Stimulated activated CD4-positive, alpha-beta T cell treated with anti-CD3 and anti-CD28 coated beads, Interleukin-1b, Interleukin-23, amount 100 ng/mL, for 24 hours (primary cell): ENCODE results near the gene KRTAP10-10.
"Not testable (repeated sequence)": the region's sequence is repeated elsewhere in the genome, so short reads cannot be mapped to it uniquely, and the experiment has no call there.

Experiments used
- DNase-seq, 4 experiments: peaks; one replicate each; pipeline ENCODE4 v3.0.0-alpha.2; 2020; ENCODE audit warnings: low read depth in 4 of 4, low spot score in 1 of 4

KRTAP10-10 gene

DNA sequence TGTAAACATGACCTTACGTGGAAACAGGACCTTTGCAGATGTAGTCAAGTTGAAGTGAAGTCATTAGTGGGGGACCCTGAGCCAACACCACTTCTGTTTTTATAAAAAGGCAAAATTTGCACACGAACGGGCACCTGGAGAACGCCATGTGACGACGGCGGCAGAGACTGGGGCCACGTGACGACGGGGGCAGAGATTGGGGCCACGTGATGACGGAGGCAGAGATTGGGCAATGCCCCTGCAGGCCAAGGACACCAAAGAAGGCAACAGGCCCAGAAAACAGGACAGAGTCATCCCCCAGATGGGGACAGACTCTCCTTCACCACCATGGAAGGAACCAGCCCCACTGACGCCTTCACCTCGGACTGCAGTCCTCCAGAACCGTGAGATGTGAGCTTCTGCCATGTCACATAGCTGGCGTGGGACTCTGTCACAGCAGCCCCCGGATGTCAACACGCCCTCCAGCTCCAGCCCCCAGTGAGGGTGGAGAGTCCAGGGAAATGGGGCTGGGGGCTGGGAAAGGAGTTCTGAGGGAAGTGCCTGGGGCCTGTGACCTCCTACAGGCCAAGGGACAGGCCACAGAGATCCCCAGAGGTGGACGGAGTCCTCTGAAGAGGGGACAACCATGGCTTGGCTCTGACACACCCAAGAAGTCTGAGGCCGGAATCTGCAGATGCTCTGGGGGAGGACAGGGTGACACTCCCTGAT, 13.3 kb downstream of the KRTAP10-10 start:
- DNase-seq = no peak

DNA sequence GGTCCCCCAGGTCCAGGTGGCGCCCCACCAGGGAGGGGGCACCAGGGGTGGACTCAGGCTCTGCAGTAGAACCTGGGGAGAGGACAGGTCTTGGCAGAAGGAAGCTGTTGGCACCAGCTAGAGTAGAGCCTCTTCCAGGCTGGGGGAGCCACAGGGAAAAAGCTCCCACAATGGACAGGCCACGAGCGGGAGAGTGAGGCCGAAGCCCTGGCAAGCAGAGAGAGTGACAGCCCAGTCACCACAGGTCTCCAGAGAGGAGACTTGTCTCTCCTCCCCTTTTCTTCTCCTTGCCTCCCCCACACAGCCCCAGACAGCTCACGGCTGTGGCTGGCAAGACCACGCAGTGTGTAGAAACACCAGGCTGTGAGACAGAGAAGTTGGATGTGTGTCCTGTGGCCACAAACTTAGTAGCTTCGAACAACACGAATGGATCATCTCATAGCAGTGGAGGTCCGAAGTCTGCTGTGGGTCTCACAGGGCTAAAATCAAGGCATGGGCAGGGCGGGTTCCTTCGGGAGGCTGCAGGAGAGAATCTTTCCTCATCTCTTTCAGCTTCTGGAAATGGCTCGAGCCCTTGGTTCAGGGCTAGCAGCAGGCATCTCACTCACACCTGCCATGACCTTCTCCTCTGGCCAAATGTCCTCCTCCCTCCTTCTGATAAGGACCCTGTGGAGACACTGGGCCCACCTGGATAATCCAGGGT, 14.0 kb downstream of the KRTAP10-10 start:
- no peak for DNase-seq

DNA sequence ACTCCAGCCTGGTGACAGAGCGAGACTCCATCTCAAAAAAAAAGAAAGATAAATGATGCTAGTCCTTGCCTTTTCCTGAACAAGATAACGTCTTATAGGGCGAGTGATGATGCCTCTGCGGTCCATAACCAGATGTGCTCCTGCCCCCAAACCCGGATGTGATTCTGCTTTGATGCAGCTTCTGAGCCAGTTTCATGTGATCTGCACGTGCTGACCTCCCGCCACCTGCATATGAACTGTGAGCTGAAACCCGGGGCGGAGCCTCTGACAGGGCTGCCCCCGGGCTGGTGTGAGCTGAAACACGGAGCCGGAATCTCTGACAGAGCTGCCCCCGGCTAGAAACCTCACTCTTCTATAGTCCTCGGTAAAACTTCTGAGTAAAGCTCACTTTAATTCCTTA, 16.0 kb downstream of the KRTAP10-10 start:
- no peak for DNase-seq

- DNase-seq = no peak
Measured at GRCh38 chr21:44653656-44654575, 16.8 kb downstream of the KRTAP10-10 start.

- DNase-seq = no peak
Measured at GRCh38 chr21:44654576-44655175, 17.5 kb downstream of the KRTAP10-10 start, which contains the start of gene KRTAP12-4. Gene KRTAP12-4, minus strand, starts transcription at chr21:44654659. Its CDS starts 45 bp downstream, at chr21:44654614.

GRCh38 chr21:44656868-44657267, 19.7 kb downstream of the KRTAP10-10 start:
- no peak for DNase-seq

DNA sequence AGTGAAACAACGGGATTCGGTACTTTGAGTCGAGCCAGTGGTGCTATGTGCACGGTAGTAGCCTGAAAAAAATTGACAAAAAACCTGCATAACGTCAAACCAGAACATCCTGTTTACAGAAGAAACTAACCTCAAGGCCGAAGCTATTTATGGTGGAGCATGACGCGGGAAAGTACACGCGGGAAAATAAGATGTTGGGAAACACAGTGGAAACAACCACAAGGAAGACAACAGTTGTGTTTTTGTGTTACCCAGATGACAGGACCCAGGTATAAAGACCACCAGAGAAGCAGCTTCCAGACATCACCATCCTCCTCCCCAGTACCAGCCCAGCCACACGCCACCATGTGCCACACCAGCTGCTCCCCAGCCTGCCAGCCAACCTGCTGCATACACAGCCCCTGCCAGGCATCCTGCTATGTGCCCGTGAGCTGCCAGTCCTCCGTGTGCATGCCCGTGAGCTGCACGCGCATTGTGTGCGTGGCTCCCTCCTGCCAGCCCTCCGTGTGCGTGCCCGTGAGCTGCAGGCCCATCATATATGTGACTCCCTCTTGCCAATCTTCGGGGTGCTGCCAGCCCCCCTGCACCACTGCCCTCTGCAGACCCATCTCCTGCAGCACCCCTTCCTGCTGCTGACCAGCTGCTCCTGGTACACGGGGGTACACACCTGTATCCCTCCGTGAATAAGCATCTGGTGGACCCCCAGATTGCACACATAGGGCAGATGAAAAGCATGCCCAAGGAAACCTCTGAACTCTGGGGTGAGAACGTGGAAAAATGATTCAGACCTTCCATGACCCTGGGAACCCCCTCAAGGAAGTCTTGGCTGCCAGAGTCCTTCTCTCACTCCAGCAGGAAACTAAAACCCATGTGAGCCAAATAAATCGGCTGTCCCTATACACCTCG, 20.7 kb downstream of the KRTAP10-10 start, which contains the start of gene KRTAP12-3:
Gene KRTAP12-3 (plus strand): TSS at position 298 of the 906 bp plus-strand sequence. CDS start 48 bp downstream, at position 346.
- DNase-seq = no peak

- DNase-seq = no peak
Measured at GRCh38 chr21:44658541-44658910, 21.4 kb downstream of the KRTAP10-10 start.

DNA sequence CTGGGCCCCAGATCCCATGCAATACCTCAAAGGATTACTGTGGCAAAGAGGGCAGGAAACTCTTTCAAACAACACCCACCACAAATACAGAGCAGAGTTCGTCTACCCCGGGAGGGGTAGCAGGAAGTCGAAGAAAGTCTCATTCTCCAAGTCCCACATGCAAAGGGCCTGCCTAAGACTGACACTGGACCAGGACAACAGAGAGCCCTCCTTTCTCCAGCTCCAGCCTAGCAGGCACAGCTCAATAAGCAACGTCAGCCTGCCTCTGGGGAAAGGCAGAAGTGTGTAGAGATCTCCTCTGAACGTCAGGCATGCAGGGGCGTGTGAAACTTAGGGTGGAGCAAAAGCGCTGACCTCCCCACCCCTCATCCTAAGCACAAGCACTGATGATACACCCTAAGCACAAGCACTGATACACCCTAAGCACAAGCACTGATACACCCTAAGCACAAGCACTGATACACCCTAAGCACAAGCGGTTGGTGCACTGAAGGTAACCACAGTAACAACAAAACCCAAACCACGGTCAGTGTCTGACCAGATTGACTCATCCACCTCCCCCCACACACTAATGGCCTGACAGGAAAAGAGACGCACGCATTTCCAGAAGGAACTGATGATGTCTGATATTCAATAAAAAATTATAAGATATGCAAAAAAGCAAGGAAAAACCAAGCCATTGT, 21.9 kb downstream of the KRTAP10-10 start:
- no peak for DNase-seq

- DNase-seq = not testable (repeated sequence)
Measured at GRCh38 chr21:44661567-44661966, 24.4 kb downstream of the KRTAP10-10 start.

DNA sequence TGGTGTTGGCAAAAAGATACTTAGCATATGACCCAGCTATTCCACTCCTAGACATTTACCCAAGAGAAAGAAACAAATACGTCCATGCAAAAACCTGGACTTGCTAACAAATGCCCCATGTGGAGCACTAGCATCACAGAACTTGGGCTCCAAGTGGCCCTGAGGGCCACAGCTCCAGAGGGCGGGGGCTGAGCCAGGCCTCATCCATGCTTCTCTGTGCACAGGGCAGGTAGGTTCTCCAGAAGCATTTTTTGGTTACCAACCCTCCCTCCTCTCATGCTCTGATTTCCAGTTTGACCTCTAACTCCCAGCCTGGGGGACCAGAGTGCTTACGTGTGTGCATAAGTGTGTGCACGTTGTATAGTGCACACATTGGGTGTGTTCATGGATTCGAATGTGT, 27.5 kb downstream of the KRTAP10-10 start:
- DNase-seq = no peak

DNA sequence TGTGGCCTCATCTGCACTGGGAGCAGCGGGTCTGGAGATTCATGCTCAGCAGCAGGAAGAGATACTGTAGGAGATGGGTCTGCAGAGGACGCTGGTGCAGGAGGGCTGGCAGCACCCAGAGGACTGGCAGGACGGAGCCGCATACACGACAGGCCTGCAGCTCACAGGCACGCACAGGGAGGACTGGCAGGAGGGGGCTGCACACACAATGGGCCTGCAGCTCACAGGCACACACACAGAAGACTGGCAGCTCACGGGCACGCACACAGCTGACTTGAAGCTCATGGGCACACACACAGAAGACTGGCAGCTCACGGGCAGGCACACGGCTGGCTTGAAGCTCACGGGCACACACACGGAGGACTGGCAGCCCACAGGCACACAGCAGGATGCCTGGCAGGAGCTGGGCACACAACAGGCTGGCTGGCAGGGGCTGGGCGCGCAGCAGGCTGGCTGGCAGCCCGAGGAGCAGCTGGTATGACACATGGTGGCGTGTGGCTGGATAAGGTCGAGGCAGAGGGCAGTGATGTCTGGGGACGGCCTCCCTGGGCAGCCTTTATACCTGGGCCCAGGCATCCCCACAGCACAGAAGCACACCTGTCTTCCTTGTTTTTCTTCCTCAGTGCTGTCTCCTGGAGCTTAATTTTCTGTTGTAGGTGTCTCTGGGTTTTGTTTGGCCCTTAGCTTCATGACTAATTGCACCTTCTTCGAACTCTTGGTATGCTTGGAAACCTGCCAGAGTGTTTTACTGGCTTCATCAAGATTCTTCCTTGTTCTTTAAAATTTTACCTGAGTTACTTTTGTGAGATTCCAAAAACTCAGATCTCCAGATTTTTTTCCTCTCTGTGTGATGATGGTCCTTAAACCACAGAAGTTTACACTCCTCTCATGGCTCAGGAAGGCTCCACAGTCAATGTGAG, 29.5 kb downstream of the KRTAP10-10 start, which contains the start of gene KRTAP12-2:
Gene KRTAP12-2 (minus strand): TSS at position 527 of the 920 bp plus-strand sequence. CDS start 41 bp downstream, at position 486.
- DNase-seq = no peak

GRCh38 chr21:44667612-44668011, 30.5 kb downstream of the KRTAP10-10 start:
- no peak for DNase-seq

DNA sequence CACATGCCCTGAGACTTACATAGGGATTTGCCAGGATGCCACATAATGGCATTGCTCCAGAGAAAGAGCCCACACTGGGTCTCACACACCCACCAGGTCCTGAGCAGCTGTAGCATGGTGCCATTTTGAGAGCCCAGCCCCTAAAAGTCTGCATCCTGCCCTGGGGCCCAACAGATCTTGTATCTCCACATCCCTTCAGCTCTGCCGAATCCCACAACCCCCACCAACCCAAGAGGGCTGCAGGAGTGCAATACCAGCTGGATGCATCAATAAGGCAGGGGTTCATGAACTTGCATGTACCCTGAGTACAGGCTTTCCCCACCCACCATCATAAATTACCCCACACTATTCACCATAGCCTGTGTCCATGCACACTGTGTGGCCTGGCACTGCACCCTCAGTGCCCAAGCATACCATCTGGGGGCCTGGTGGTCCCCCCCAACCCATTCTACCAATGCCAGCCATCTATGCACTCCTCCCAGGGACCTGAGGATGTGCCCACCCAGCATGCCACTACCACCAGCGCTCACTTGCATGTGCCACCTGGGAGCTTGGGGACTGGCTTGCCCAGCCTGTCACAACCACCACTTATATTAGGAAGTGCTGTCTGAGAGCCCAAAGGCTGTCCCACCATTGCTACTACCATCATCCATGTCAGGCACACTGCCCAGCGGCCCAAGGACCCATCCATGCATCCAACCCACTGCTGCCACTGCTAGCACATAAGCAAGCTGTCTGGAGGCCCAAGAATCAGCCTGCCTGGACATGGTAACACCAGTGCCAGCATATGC, 33.7 kb downstream of the KRTAP10-10 start:
- DNase-seq = no peak

DNA sequence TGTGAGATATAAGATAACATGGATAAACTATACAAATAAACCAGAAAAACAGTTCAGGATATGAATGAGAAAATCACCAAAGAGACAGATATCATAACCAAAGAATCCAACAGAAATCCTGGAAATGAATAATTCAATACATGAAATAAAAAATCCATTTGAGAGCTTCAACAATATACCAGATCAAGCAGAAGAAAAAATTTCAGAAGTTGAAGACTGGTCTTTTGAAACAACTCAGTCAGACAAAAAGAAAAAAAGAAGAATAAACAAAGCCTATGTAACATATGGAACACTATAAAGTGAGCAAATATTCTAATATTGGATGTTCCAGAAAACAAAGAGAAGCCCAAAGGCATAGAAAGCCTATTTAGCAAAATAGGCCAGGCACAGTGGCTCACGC, 34.8 kb downstream of the KRTAP10-10 start:
- DNase-seq = no peak

DNA sequence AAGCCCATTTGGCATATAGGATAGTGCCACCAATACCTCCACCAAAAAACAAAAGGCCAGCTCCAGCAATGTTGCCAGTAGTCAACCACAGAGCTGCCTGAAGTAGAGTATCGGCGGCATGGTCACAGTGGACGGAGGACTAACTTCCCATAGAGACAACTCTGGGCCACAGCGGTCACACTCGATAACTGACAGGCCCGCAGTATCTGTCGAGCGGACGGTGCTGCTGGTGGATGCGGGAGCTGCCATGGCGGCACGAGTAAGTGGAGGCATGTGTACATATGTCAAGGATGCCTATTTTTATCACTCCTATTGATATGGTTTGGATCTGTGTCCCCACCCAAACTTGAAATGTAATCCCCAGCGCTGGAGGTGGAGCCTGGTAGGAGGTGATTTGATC, 40.7 kb downstream of the KRTAP10-10 start:
- DNase-seq = no peak

GRCh38 chr21:44681152-44681551, 44.0 kb downstream of the KRTAP10-10 start:
- DNase-seq = no peak
